ENCODE results near the gene CDKAL1. TPM values are rescaled to one million over a fixed set of nuclear protein-coding genes. Genes with fewer than 3 reads are reported as not detected.
A peak's percentile ranks its signal among the peaks of the same experiment; 100 is the strongest.

CDKAL1 gene
- total and polyA plus RNA-seq, 2 donors (not counting 3 experiments of a cell fraction or from before 2014, with no cell fraction given), result 6.1 to 20.5 TPM

- CTCF ChIA-PET, result no interaction called here
- Histone ChIP-seq H2AFZ (ENCODE audit: low read depth, low read length) (no peak overlapping the region), H3K9me3 (replicated peaks; ENCODE audit: control insufficient read depth, insufficient read depth, low read length) (no peaks in the 10 kb centered on the region), H4K20me1 (replicated peaks; ENCODE audit: control insufficient read depth, extremely low read depth, insufficient read depth, low read length) (no peaks in the 10 kb centered on the region), H3K9ac (replicated peaks; ENCODE audit: extremely low read depth, insufficient read depth, low read length) (no peak overlapping the region), H3K27me3 (ENCODE audit: control insufficient read depth in 2 of 2, insufficient read depth in 2 of 2, low read length in 2 of 2) (no peaks in the 10 kb centered on the region), H3K4me3 (replicated peaks in 1 of 3; ENCODE audit: insufficient read depth in 1 of 3, low read depth in 1 of 3, low read length in 3 of 3) (no peak overlapping the region), H3K4me1 (ENCODE audit: control insufficient read depth, extremely low read depth, insufficient read depth, low read length) (peaks cover 22% of the 10 kb centered on the region), H3K36me3 (ENCODE audit: control insufficient read depth in 2 of 2, extremely low read depth in 1 of 2, insufficient read depth in 2 of 2, low read length in 2 of 2) (no peaks in the 10 kb centered on the region), H3K79me2 (ENCODE audit: control insufficient read depth, insufficient read depth, low read length) (peaks cover 2% of the 10 kb centered on the region), H3K9me1 (replicated peaks; ENCODE audit: control insufficient read depth, extremely low read depth, insufficient read depth, low read length) (no peaks in the 10 kb centered on the region), H3K27ac (ENCODE audit: insufficient read depth, low read depth, low read length) (no peak overlapping the region), H3K4me2 (ENCODE audit: insufficient read depth, low read length) (no peak overlapping the region)
- DNase-seq (ENCODE audit: low read depth, low spot score) (peak; percentile 15), FAIRE-seq (no peak)
- BruUV-seq (replicated peaks), result no TSS peak
- dilution Hi-C loops (cut with MboI; ENCODE audit: extremely low pct_ligation_motif_present, low sequenced_read_pairs), result no loop called here
- intact Hi-C loops (cut with micrococcal nuclease), result no loop called here
- TF ChIP-seq JUN (IDR thresholded peaks at IDR 0.05; ENCODE audit: borderline replicate concordance, insufficient read depth, insufficient read length, low read depth) (no peak), EZH2 (IDR thresholded peaks at IDR 0.05; ENCODE audit: borderline replicate concordance, low read depth, low read length, severe bottlenecking) (no peak), GATA2 (IDR thresholded peaks at IDR 0.05; ENCODE audit: insufficient read depth, insufficient read length, low read depth, low read length) (no peak), POLR2A (IDR thresholded peaks at IDR 0.05; ENCODE audit: low read depth, low read length) (no peak), FOS (IDR thresholded peaks at IDR 0.05; ENCODE audit: borderline replicate concordance, insufficient read depth, low read length) (no peak), POLR2AphosphoS5 (IDR thresholded peaks at IDR 0.05; ENCODE audit: insufficient read depth, low read depth, low read length) (no peak), MYC (IDR thresholded peaks at IDR 0.05; ENCODE audit: low read depth, low read length) (no peak)
- TF ChIP-seq, protein P1, sequence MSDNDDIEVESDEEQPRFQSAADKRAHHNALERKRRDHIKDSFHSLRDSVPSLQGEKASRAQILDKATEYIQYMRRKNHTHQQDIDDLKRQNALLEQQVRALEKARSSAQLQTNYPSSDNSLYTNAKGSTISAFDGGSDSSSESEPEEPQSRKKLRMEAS (IDR thresholded peaks at IDR 0.05; ENCODE audit: insufficient read depth, insufficient read length), result no peak
- TF ChIP-seq, protein P2, sequence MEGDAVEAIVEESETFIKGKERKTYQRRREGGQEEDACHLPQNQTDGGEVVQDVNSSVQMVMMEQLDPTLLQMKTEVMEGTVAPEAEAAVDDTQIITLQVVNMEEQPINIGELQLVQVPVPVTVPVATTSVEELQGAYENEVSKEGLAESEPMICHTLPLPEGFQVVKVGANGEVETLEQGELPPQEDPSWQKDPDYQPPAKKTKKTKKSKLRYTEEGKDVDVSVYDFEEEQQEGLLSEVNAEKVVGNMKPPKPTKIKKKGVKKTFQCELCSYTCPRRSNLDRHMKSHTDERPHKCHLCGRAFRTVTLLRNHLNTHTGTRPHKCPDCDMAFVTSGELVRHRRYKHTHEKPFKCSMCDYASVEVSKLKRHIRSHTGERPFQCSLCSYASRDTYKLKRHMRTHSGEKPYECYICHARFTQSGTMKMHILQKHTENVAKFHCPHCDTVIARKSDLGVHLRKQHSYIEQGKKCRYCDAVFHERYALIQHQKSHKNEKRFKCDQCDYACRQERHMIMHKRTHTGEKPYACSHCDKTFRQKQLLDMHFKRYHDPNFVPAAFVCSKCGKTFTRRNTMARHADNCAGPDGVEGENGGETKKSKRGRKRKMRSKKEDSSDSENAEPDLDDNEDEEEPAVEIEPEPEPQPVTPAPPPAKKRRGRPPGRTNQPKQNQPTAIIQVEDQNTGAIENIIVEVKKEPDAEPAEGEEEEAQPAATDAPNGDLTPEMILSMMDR (IDR thresholded peaks at IDR 0.05; ENCODE audit: extremely low read depth in 1 of 2, insufficient read depth in 1 of 2, low read depth in 1 of 2, low read length in 2 of 2), result no peak
- POLR2A ChIA-PET, result no interaction called here
These were observed 175.2 kb downstream of the CDKAL1 start for GRCh38 chr6:20709451-20709850.
